HEK293 (cell line): ENCODE data around the gene SAV1.

ENCODE experiments used
- CTCF ChIA-PET: fragments of 350-600 bp; formaldehyde crosslinking; extraction: SDS; loops from one replicate; lab custom pipeline; 2021; ENCODE audit warnings: antibody characterized with exemption; lab: Yijun Ruan, JAX
- POLR2A ChIA-PET: fragments of 300-600 bp; formaldehyde crosslinking; extraction: SDS; loops from one replicate; lab custom pipeline; 2020; ENCODE audit warnings: antibody characterized with exemption, inconsistent platforms; lab: Yijun Ruan, JAX
- H3K27ac ChIP-seq: fragments of 200-500 bp; sonication (Bioruptor generic); 2 replicates; pipeline ENCODE4 v1.5.1; 2014; ENCODE audit warnings: low read depth, low read length, control low read depth, inconsistent platforms; ENCODE audit errors: extremely low read depth
- H3K36me3 ChIP-seq, 2 experiments: fragments of 200-500 bp in 1 of 2; sonication (Bioruptor generic) in 1 of 2; 1 replicate in 1 of 2; 2 replicates in 1 of 2; pipeline ENCODE4 v1.5.1; 2014 to 2017; ENCODE audit warnings: inconsistent platforms in 2 of 2, low read length in 2 of 2; ENCODE audit not compliant: control insufficient read depth in 2 of 2, insufficient read depth in 1 of 2
- H3K4me1 ChIP-seq: fragments of 200-500 bp; sonication (Bioruptor generic); 2 replicates; pipeline ENCODE4 v1.5.1; 2014; ENCODE audit warnings: mild to moderate bottlenecking, low read length, inconsistent platforms; ENCODE audit not compliant: control insufficient read depth, insufficient read depth
- H3K4me3 ChIP-seq: 2 replicates; pipeline ENCODE4 v1.5.1; 2011; ENCODE audit warnings: low read depth, mild to moderate bottlenecking, control low read depth, low read length, moderate library complexity
- H3K9me3 ChIP-seq: fragments of 200-500 bp; sonication (Bioruptor generic); 2 replicates; pipeline ENCODE4 v1.5.1; 2014; ENCODE audit warnings: low read depth, low read length, inconsistent platforms; ENCODE audit not compliant: control insufficient read depth, insufficient read depth
- ELK4 ChIP-seq: IDR thresholded peaks from 2 replicates; pipeline ENCODE4 v1.6.1; 2011; ENCODE audit warnings: mild to moderate bottlenecking, low read depth, low read length, borderline replicate concordance
- KLF7 ChIP-seq: fragments of 450-650 bp; formaldehyde crosslinking; IDR thresholded peaks from 2 replicates; pipeline ENCODE4 v1.5.1; 2016; ENCODE audit warnings: missing biosample characterization, missing genetic modification characterization, borderline replicate concordance
- KLF9 ChIP-seq: fragments of 450-650 bp; formaldehyde crosslinking; IDR thresholded peaks from 2 replicates; pipeline ENCODE4 v1.5.1; 2016; ENCODE audit warnings: missing biosample characterization, missing genetic modification characterization, low read depth
- MYNN ChIP-seq: fragments of 450-650 bp; formaldehyde crosslinking; IDR thresholded peaks from 2 replicates; pipeline ENCODE4 v1.5.1; 2016; ENCODE audit warnings: missing biosample characterization, missing genetic modification characterization, borderline replicate concordance
- MZF1 ChIP-seq: fragments of 450-650 bp; formaldehyde crosslinking; IDR thresholded peaks from 2 replicates; pipeline ENCODE4 v1.5.1; 2017; ENCODE audit warnings: missing biosample characterization, missing genetic modification characterization, borderline replicate concordance
- PRDM2 ChIP-seq: fragments of 450-650 bp; formaldehyde crosslinking; IDR thresholded peaks from 2 replicates; pipeline ENCODE4 v1.5.1; 2016; ENCODE audit warnings: missing biosample characterization, missing genetic modification characterization, borderline replicate concordance
- RBAK ChIP-seq: fragments of 450-650 bp; formaldehyde crosslinking; IDR thresholded peaks from 2 replicates; pipeline ENCODE4 v1.5.1; 2016; ENCODE audit warnings: missing biosample characterization, missing genetic modification characterization
- ZNF114 ChIP-seq: fragments of 450-650 bp; formaldehyde crosslinking; IDR thresholded peaks from 2 replicates; pipeline ENCODE4 v1.5.0; 2017; ENCODE audit warnings: missing biosample characterization, missing genetic modification characterization
- ZNF155 ChIP-seq: fragments of 450-650 bp; formaldehyde crosslinking; IDR thresholded peaks from 2 replicates; pipeline ENCODE4 v1.5.1; 2016; ENCODE audit warnings: missing biosample characterization, missing genetic modification characterization
- ZNF292 ChIP-seq: fragments of 450-650 bp; formaldehyde crosslinking; IDR thresholded peaks from 2 replicates; pipeline ENCODE4 v1.5.1; 2016; ENCODE audit warnings: low read depth, missing biosample characterization, missing genetic modification characterization, borderline replicate concordance
- ZNF335 ChIP-seq: fragments of 450-650 bp; formaldehyde crosslinking; conservative IDR thresholded peaks from 2 replicates; pipeline ENCODE4 v1.5.1; 2016; ENCODE audit warnings: missing biosample characterization, missing genetic modification characterization
- ZNF341 ChIP-seq: fragments of 450-650 bp; formaldehyde crosslinking; IDR thresholded peaks from 2 replicates; pipeline ENCODE4; 2016; ENCODE audit warnings: low read depth, missing biosample characterization, missing genetic modification characterization
- ZNF501 ChIP-seq: fragments of 450-650 bp; formaldehyde crosslinking; IDR thresholded peaks from 2 replicates; pipeline ENCODE4 v1.5.1; 2016; ENCODE audit warnings: missing biosample characterization, missing genetic modification characterization
- ZNF529 ChIP-seq: fragments of 450-650 bp; formaldehyde crosslinking; IDR thresholded peaks from 2 replicates; pipeline ENCODE4 v1.5.1; 2017; ENCODE audit warnings: missing genetic modification characterization, missing biosample characterization; ENCODE audit not compliant: insufficient replicate concordance
- ZNF558 ChIP-seq: fragments of 450-650 bp; formaldehyde crosslinking; IDR thresholded peaks from 2 replicates; pipeline ENCODE4 v1.5.1; 2016; ENCODE audit warnings: missing biosample characterization, missing genetic modification characterization
- ZNF658 ChIP-seq: fragments of 450-650 bp; formaldehyde crosslinking; IDR thresholded peaks from 2 replicates; pipeline ENCODE4; 2016; ENCODE audit warnings: missing biosample characterization, missing genetic modification characterization
- ZNF701 ChIP-seq: fragments of 450-650 bp; formaldehyde crosslinking; IDR thresholded peaks from 2 replicates; pipeline ENCODE4 v1.5.1; 2016; ENCODE audit warnings: missing biosample characterization, missing genetic modification characterization
- ZNF777 ChIP-seq: fragments of 450-650 bp; formaldehyde crosslinking; IDR thresholded peaks from 2 replicates; pipeline ENCODE4 v1.5.1; 2017; ENCODE audit warnings: missing biosample characterization, missing genetic modification characterization, borderline replicate concordance
- ZXDB ChIP-seq: fragments of 450-650 bp; formaldehyde crosslinking; IDR thresholded peaks from 2 replicates; pipeline ENCODE4 v1.5.1; 2016; ENCODE audit warnings: missing biosample characterization, missing genetic modification characterization
- TF ChIP-seq, protein P1 (sequence below): fragments of 450-650 bp; formaldehyde crosslinking; IDR thresholded peaks from 2 replicates; pipeline ENCODE4 v1.5.1; 2017; ENCODE audit warnings: missing biosample characterization, mild to moderate bottlenecking, missing genetic modification characterization, moderate library complexity
- TF ChIP-seq, protein P2 (sequence below): fragments of 450-650 bp; formaldehyde crosslinking; IDR thresholded peaks from 2 replicates; pipeline ENCODE4 v1.5.1; 2016; ENCODE audit warnings: missing biosample characterization, missing genetic modification characterization
- TF ChIP-seq, protein P3 (sequence below): fragments of 450-650 bp; formaldehyde crosslinking; IDR thresholded peaks from 2 replicates; pipeline ENCODE4 v1.5.1; 2016; ENCODE audit warnings: missing biosample characterization, missing genetic modification characterization

Gene SAV1

GRCh38 chr14:50615056-50615455, 53.0 kb downstream of the SAV1 start:
- CTCF ChIA-PET, result interaction anchor here (2.5 kb wide), 1 partner anchor 159 kb away, joined by 10 read pairs; no protein-coding TSS in a partner anchor
- TF ChIP-seq KLF7 (tag by site-specific recombination), result no peak

DNA sequence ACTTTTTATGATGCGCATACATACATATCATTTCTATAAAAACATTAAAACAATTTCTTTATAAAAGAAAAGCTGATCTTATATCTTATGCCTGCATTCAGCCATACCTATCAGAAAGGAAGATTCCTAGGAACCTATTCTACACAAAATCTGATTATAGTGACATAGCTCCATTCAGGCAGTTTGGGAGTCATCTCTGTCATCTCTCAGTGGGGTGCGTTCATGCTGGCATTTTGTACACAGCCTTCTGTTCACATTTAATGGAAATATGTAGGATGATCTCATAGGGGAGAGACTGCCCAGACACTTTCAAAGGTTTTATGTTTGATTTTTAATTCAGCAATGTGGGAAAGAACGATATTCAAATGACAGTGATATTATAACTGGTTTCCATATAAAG, 55.3 kb downstream of the SAV1 start:
- Histone ChIP-seq H3K27ac (no peak overlapping the region), H3K9me3 (no peaks in the 10 kb centered on the region), H3K36me3 (peaks cover 0 to 3% of the 10 kb centered on the region in 2 experiments; a peak in 2 of 3 replicates), H3K4me1 (peaks cover 5% of the 10 kb centered on the region), H3K4me3 (no peak overlapping the region)
- TF ChIP-seq ZNF558 (tag by site-specific recombination), result 0 out of 2 replicates have a peak, but pooled peaks have one; percentile 26
- TF ChIP-seq ZNF335, result peak; percentile 65
- TF ChIP-seq ZNF529 (tag by site-specific recombination), result no peak
- no peak for TF ChIP-seq ZNF292
- TF ChIP-seq MZF1 (tag by site-specific recombination), result no peak
- ChIA-PET POLR2A (no interaction called here), CTCF (interaction anchor here (0.6 kb wide), 1 partner anchor 148 kb away, joined by 3 read pairs; no protein-coding TSS in a partner anchor)

More at GRCh38 chr14:50615056-50615455, 53.0 kb downstream of the SAV1 start:
- no peaks in the 10 kb centered on the region for H3K9me3 ChIP-seq
- peaks cover 6% of the 10 kb centered on the region for H3K4me1 ChIP-seq
- no peak overlapping the region for H3K4me3 ChIP-seq
- POLR2A ChIA-PET, result no interaction called here
- no peak overlapping the region for H3K27ac ChIP-seq
- H3K36me3 ChIP-seq, result peaks cover 0 to 3% of the 10 kb centered on the region in 2 experiments; a peak in 2 of 3 replicates

DNA sequence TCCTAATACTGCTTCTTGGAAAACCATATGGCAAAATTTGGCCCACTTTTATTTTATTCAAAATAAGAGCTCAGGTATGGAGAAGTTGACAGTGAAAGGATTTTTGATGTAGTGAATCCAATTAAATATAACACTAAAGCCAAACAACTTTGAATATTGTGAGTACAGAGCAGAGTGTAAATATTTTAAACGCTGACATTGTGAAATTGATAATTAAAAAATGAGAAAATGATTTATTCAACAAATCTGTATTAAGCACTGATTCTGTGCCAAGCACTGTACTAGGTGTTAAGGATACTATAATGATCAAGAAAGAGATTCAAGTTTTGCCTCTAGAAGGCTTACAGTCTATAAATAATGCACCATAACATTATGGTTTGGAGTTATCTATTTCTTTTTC, 57.6 kb downstream of the SAV1 start:
- Histone ChIP-seq H3K4me1 (peaks cover 5% of the 10 kb centered on the region), H3K9me3 (no peaks in the 10 kb centered on the region), H3K36me3 (no peaks in the 10 kb centered on the region), H3K4me3 (no peak overlapping the region), H3K27ac (no peak overlapping the region)
- CTCF ChIA-PET, result interaction anchor here (0.6 to 1.3 kb wide), 2 partner anchors 9 to 1496 kb away, joined by 3 read pairs; no protein-coding TSS in a partner anchor
- POLR2A ChIA-PET, result no interaction called here
- TF ChIP-seq ZNF341 (tag by site-specific recombination) (no peak), ZNF777 (tag by site-specific recombination) (no peak), ZNF114 (no peak), PRDM2 (tag by site-specific recombination) (no peak), ZNF155 (tag by site-specific recombination) (no peak), MYNN (no peak), KLF9 (tag by site-specific recombination) (no peak), KLF7 (tag by site-specific recombination) (no peak), ZNF501 (tag by site-specific recombination) (no peak), RBAK (tag by site-specific recombination) (no peak), ZNF701 (tag by site-specific recombination) (no peak), ELK4 (no peak), ZXDB (tag by site-specific recombination) (no peak), ZNF658 (no peak)
- TF ChIP-seq, protein P1, sequence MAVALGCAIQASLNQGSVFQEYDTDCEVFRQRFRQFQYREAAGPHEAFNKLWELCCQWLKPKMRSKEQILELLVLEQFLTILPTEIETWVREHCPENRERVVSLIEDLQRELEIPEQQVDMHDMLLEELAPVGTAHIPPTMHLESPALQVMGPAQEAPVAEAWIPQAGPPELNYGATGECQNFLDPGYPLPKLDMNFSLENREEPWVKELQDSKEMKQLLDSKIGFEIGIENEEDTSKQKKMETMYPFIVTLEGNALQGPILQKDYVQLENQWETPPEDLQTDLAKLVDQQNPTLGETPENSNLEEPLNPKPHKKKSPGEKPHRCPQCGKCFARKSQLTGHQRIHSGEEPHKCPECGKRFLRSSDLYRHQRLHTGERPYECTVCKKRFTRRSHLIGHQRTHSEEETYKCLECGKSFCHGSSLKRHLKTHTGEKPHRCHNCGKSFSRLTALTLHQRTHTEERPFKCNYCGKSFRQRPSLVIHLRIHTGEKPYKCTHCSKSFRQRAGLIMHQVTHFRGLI (tag by site-specific recombination), result no peak
- TF ChIP-seq, protein P2, sequence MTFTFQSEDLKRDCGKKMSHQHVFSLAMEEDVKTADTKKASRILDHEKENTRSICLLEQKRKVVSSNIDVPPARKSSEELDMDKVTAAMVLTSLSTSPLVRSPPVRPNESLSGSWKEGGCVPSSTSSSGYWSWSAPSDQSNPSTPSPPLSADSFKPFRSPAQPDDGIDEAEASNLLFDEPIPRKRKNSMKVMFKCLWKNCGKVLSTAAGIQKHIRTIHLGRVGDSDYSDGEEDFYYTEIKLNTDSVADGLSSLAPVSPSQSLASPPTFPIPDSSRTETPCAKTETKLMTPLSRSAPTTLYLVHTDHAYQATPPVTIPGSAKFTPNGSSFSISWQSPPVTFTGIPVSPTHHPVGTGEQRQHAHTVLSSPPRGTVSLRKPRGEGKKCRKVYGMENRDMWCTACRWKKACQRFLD (tag by site-specific recombination), result no peak
- TF ChIP-seq, protein P3, sequence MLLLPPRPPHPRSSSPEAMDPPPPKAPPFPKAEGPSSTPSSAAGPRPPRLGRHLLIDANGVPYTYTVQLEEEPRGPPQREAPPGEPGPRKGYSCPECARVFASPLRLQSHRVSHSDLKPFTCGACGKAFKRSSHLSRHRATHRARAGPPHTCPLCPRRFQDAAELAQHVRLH, result no peak
